HG03060 (cell line): ENCODE results near the gene SLC48A1.

ENCODE experiments used
- ATAC-seq: cut with Tn5 transposase; IDR thresholded peaks from one replicate; pipeline ENCODE4 v1.9.1; 2021; ENCODE audit warnings: low read depth, moderate number of reproducible peaks; ENCODE audit not compliant: unreplicated experiment

SLC48A1 gene

DNA sequence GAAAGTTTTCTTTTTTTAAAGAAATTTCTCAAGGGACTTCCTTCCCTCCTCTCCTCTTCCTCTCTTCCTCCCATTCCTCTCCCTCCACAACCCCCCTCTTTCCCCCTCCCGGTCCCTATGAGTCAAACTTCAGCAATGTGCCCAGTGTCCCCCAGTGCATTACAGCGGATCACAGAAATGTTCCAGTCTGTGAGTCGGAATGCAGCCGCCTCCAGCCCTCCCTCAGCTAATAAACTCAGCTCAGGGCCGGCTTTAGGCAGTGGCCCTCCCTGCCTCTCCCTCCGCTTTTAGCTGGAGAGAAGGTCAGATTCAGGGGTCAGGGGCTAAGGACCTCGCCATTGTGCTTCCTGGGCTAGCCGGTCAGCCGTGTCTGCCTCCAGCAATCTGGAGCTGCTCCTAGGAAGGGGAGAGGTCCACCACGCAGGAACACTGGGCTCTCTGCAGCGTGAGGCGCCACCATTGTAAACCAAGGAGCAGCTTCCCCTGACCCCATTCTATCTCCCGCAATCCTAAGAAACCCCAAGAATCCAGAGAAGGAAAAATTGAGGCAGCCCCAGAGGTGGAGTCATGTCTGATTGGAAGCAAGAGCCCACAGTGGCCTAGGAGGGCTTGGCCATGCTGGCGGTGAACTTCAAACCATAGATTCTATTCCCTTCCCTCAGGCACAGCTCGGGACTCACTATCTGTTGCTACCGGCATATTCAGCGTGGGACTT lies 47.8 kb downstream of the SLC48A1 start:
- ATAC-seq, result no peak

- no peak for ATAC-seq
Observed at GRCh38 chr12:47821346-47821706, 48.3 kb downstream of the SLC48A1 start.

- ATAC-seq, result no peak
Observed at GRCh38 chr12:47822401-47822800, 49.4 kb downstream of the SLC48A1 start.

DNA sequence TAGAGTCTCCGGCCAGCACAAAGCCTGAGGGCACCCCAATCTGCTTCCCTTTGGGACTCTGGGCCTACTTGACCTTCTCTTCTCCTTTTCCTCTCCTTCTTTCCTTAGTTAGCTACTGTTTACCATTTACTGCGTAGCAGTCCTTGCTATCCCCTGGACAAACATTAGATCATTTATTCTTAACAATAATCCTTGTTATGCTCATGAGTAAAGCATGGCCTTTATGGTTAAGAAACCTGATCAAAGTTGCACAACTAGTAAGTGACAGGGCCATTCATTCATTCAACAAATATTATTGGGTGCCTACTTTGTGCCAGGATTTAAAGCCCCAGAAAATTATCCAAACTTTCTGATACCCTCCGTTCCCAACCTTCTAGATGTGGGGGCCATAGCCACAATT lies 49.8 kb downstream of the SLC48A1 start:
- ATAC-seq, result no peak

DNA sequence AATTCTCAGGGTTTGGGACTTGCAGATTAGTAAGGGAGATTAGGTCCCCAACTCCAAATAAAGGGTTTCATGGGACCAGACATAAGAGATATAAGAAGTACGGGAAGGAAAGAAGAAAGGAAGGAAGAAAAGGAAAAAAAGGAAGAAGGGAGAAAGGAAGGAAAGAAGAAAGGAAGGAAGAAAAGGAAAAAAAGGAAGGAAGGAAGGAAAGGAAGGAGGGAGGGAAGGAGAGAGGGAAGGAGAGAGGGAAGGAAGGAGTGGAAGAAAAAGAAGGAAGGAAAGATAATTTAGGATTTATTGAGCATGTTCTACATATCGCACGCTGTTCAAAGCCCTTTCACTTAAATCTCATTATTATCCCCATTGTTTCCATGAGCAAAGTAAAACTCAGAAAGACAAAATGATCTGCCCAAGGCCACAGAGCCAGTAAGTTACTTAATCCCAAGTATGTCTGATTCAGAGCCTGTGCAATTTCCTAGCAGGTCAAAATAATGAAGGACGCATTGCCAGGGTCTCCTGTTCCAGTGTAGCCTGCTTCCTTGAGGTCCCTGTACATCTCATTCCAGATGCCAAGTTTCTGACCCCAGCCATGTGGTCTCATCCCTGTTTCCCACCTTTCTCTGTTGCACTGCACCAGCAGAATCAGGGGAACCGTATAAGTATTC lies 50.5 kb downstream of the SLC48A1 start:
- no peak for ATAC-seq

GRCh38 chr12:47824198-47824597 lies 51.2 kb downstream of the SLC48A1 start:
- no peak for ATAC-seq

- ATAC-seq, result no peak
Observed at GRCh38 chr12:47824635-47825034, 51.6 kb downstream of the SLC48A1 start.

DNA sequence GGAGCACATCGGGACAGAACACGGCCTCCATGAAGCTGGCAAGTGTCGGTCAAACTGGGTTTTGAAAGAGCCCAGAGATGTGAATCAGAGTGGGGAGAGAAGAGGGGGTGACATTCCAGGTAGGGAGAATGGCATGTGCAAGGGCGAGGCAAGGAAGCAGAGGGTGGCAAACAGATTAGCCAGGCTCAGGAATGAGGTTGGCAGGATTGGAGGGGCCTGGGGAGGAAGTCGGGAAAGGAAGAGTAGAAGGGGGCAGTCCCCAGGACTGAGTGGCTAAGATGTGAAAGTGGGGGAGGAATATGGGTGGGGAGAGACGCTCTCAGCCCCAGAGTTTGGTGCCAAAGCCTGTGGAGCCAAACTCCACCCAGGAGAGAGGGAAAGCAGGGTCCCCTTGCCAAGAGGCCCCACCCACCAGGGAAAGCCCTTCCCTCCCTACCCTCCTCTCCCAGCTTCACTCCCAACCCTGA lies 52.2 kb downstream of the SLC48A1 start:
- no peak for ATAC-seq

DNA sequence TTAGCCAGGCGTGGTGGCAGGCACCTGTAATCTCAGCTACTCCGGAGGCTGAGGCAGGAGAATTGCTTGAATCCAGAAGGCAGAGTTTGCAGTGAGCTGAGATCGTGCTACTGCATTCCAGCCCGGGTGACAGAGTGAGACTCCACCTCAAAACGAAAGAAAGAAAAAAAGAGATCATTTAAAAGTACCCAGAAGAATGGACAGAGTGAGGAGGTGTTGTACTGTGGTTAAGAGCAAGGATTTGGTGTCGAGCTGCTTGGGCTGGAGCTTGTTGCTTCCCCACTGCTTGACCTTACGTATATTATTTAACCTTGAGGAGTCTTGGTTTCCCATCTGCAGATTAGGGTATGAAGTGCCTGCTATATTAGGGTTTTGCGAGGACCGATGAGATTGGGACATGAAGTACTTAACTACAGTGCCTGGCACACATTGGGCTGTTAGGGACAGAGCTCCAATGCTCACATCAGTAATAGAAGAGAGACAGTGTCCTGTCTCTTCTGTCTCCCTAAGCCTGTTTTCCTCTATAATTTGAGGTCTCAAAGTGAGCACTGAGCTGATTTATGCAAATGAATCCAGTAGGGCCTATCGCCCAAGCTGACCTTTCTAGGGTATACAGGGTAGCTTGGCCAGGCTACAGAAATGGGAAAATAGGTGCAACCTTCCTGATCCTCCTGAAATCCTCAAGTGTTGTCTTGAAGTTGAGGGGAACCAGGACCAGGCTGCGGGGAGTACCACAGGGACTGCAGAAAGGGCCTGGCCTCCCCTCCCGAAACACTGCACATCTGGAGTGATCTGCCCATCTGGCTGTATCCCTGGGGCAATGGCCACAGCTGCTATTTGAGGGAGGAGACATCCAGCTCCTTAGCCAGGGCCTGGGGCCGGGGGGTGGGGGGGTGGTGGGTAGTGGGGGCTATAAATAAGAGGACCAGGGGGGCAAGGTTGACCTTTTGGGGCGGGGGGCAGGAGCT lies 55.3 kb downstream of the SLC48A1 start:
- ATAC-seq, result no peak

GRCh38 chr12:47828976-47829482 lies 56.0 kb downstream of the SLC48A1 start:
- ATAC-seq, result no peak

GRCh38 chr12:47829584-47829983 lies 56.5 kb downstream of the SLC48A1 start:
- no peak for ATAC-seq
